Activated B cell treated with CpG ODN at 0.5 μM for 24 hours (primary cell): ENCODE results near the gene PTPRD. TPM values are rescaled to one million over a fixed set of nuclear protein-coding genes. Genes with fewer than 3 reads are reported as not detected.

Experiments
- ATAC-seq: fragments of 200-7000 bp; cut with Tn5 transposase; one replicate; pipeline ENCODE4 v1.10.0; 2021; ENCODE audit warnings: low read depth, mild to moderate bottlenecking, moderate library complexity
- CTCF ChIA-PET: fragments of 350-600 bp; sonication (Branson Sonifier 250); formaldehyde crosslinking; loops from one replicate; lab custom pipeline; 2021; ENCODE audit warnings: antibody characterized with exemption; lab: Charles Lee
- POLR2A ChIA-PET: fragments of 350-600 bp; sonication (Branson Sonifier 250); formaldehyde crosslinking; loops from one replicate; lab custom pipeline; 2021; ENCODE audit warnings: antibody characterized with exemption; lab: Charles Lee
- DNase-seq: peaks from one replicate; pipeline ENCODE4 v3.0.0; 2022
- H3K27ac Mint-ChIP-seq: one replicate; pipeline ENCODE4 v1.8.0; 2020; ENCODE audit warnings: mixed read lengths
- H3K27me3 Mint-ChIP-seq: one replicate; pipeline ENCODE4 v1.8.0; 2021; ENCODE audit warnings: mixed read lengths
- H3K36me3 Mint-ChIP-seq: one replicate; pipeline ENCODE4 v1.8.0; 2021; ENCODE audit warnings: low read depth, mixed read lengths
- H3K4me1 Mint-ChIP-seq: one replicate; pipeline ENCODE4 v1.8.0; 2021; ENCODE audit warnings: mixed read lengths
- H3K4me3 Mint-ChIP-seq: one replicate; pipeline ENCODE4 v1.8.0; 2020; ENCODE audit warnings: mild to moderate bottlenecking, mixed read lengths
- H3K9me3 Mint-ChIP-seq: one replicate; pipeline ENCODE4 v1.8.0; 2020; ENCODE audit warnings: mixed read lengths
- intact Hi-C: fragments of 100-400 bp; cut with micrococcal nuclease; formaldehyde crosslinking; loops from one replicate; pipeline ENCODE4 v1.15.1; 2024
- total RNA-seq: library from RNA; stranded (reverse); gene quantifications from 2 replicates; pipeline ENCODE4 v1.2.3, GENCODE V29; 2022
- TF ChIP-seq, protein P1 (sequence below): fragments of 200-600 bp; IDR thresholded peaks from one replicate; pipeline ENCODE4 v1.8.0; 2022; ENCODE audit warnings: antibody characterized with exemption, mild to moderate bottlenecking

PTPRD gene
- total RNA-seq, 1 donor from 2014 or later = 0.04 TPM

DNA sequence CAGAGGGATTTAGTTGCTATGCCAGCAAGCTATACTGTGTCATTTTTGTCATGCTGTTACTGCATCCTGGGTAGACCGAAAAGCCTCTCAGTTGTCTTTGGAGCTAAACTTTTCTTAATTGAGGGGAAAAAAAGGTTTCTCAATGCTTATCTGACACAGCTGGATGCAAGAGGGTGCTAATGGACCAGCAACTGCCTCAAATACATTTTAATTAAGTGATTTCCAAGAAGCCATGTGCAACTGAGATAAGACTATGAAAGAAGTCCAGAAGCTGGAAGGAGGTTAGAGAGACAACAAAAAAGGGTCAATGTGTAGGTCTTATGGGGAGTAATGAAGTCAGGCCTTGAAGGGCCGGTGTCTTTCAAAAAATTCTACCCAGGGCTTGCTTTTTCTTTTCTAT is 2347.5 kb downstream of the PTPRD start:
- Mint-ChIP-seq H3K4me3 (no peak overlapping the region), H3K36me3 (no peaks in the 10 kb centered on the region), H3K27ac (no peak overlapping the region), H3K4me1 (peaks cover 13% of the 10 kb centered on the region), H3K9me3 (no peaks in the 10 kb centered on the region), H3K27me3 (no peaks in the 10 kb centered on the region)
- TF ChIP-seq, protein P1, sequence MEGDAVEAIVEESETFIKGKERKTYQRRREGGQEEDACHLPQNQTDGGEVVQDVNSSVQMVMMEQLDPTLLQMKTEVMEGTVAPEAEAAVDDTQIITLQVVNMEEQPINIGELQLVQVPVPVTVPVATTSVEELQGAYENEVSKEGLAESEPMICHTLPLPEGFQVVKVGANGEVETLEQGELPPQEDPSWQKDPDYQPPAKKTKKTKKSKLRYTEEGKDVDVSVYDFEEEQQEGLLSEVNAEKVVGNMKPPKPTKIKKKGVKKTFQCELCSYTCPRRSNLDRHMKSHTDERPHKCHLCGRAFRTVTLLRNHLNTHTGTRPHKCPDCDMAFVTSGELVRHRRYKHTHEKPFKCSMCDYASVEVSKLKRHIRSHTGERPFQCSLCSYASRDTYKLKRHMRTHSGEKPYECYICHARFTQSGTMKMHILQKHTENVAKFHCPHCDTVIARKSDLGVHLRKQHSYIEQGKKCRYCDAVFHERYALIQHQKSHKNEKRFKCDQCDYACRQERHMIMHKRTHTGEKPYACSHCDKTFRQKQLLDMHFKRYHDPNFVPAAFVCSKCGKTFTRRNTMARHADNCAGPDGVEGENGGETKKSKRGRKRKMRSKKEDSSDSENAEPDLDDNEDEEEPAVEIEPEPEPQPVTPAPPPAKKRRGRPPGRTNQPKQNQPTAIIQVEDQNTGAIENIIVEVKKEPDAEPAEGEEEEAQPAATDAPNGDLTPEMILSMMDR = no peak
- ChIA-PET CTCF (no interaction called here), POLR2A (no interaction called here)
- intact Hi-C loops = no loop called here
- DNase-seq (no peak), ATAC-seq (no peak)
